ENCODE data around the gene FNTB.

DNA sequence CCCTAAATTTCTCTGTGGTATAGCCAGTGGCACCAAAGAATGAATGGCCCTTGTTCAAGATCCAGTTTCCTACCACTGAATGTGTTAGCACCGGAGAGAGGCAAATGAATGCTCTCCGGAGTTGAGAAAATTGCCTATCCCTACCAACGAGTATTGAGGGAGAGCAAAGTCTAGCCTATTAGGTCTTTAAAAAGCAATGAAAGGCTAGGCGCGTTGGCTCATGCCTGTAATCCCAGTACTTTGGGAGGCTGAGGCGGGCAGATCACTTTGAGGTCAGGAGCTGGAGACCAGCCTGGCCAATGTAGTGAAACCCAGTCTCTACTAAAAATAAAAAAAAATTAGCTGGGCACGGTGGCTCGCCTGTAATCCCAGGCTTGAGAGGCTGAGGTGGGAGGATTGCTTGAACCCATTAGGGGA is 13.7 kb upstream of the FNTB start:
- no peak for TF ChIP-seq POLR2AphosphoS5 (IDR thresholded peaks at IDR 0.05; ENCODE audit: insufficient read depth in 1 of 2, low read depth in 1 of 2)
- TF ChIP-seq CTCF (IDR thresholded peaks at IDR 0.05), result no peak
